Activated CD8-positive, alpha-beta memory T cell treated with anti-CD3 and anti-CD28 coated beads, Interleukin-2, amount 50 U/mL, for 4 hours (primary cell): ENCODE data around the gene TIMP3.

ENCODE experiments used
- DNase-seq: peaks from one replicate; pipeline ENCODE4 v3.0.0-alpha.2; 2020

The TIMP3 gene

DNA sequence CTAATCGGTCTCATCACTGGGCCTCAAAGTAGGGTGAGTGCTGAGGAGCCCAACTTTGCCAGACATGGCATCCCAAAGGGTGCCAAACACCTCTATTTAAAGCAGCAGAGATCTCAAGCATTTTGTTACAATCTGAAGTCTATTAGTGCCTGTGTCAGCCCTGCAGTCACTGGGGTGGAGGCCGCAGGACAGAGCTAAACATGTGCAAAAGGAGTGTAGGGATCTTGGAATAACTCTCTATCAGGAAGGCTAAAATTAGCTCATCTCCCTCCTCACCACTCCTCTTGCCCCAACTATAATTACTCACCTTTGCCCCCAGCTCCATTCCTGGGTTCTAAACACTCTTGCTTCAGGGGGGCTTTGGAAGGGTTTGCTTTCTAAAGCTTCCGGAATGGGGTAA, 87.5 kb downstream of the TIMP3 start:
- no peak for DNase-seq

DNA sequence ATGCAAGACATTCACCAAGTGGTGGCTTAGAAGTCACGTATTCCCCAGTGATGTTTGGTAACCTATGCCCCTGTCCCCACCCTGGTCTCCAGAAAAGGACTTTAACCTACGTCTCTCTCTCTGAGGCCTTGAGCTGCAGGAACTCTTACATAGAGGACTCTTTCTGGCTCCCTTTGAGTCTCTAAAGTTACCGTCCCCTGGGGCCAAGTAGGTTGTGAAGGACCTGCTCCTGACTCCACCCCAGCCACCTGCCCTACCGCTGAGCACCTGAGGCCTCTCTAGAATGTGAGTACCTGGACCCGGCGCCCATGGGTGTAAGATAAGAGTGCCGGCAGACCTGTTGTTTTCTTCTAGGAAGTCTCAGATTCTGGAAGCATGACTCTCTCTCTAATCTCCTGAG, 95.4 kb downstream of the TIMP3 start:
- no peak for DNase-seq

DNA sequence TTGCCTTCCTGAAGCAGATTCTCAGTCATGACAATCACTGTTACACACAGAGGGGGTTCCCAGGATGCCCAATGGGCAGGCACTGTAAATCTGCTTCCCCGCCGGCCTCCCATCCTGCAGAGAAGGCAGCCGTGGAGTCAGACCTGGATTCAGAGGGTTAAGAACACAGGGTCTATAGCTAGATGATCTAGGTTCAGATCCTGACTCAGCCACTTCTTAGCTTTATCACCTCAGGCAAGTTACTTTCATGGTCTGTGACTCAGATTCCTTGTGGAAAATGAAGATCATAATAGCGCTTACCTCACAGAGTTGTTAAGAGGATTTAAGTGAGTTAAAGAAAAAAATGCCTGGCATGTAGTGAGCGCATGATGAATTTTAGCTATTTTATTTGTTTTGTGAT, 95.9 kb downstream of the TIMP3 start:
- DNase-seq: no peak

DNA sequence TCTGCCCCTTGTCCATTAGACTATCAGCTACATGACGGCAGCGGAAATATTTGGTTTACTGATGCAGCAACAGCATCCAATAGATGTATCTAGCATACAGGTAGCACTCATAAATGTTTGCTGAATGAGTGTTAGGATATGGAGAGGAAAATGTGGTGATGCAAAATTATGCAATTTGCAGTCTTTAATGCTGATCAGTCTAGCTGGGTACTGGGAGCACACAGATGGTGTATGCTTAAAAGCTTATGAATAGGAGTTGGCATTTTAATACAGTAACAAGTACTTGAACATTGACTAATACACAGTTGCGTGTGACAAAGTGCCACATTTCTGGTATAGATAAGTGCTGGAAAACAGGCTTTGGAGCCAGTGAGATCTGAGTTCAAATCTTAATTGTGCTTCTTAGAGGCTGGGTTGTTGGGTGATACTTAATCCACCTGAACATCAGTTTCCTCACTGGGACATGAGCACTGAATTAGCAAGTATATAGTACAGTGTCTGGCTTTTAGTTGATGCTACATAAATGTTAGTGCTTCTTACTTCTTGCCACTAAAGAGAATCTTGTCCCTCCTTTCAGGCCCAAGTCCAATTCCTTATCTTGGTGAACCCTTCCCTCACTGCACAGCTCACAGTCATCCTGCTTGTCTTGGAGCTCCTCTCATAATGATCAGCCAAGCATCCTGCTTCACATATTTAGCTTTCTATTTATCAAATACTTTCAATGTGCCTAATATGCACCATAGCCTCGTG, 99.6 kb downstream of the TIMP3 start:
- DNase-seq: no peak

DNA sequence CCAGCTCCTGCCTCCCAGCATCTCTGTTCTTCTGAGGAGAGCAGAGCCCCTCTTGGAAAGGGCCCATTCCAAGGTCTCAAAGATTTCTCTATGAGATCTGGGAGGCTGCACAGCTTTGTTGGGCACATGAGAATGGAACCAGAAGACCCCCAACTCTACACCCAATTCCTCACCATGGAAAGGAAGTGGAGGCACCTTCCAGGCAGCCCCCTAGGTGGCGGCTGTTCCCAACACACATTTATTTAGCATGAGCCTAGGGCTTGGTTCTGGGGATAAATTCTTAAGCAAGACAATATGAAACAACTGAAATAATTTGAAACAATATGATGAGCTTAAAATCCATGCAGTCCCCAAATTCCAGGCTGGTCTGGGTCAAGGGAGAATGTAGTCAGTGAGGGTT, 100.4 kb downstream of the TIMP3 start:
- DNase-seq: no peak

DNA sequence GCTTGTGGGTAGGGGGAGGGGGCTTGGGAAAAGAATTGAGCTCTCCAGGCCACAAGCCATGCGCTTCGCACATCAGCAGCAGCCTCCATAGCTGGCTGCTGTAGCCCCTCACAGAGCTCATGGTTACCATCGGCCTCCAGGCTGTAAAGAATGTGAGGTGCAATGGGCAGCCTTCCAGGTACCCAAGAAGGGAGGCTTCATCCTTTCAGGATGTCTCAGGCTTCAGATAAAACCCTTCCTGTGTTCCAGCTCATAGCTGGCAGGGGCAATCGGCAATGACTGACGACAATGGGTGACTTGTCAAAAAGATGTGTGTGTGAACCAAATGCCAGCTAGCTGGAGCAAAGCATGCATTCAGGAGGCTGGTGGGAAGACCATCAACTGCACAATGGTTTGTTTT, 102.0 kb downstream of the TIMP3 start:
- DNase-seq: no peak

DNA sequence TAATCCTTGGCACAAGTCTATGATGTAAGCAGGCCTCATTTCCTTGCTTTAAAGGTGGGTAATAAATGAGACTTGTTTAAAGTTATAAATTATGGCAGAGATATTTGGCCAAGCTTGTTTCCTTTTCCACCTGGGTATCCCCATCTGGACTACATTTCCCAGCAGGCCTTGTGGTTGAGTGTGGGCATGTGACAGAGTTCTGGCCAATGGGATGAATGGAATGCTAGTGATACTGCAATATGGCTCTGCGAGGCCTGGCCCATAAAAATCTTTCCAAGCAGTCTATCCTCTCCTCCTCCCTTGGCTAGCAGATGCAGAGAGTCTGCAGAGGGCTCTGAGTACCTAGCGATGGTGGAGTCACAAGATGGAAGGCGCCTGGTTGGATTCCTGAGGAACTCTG, 102.5 kb downstream of the TIMP3 start:
- DNase-seq: no peak

DNA sequence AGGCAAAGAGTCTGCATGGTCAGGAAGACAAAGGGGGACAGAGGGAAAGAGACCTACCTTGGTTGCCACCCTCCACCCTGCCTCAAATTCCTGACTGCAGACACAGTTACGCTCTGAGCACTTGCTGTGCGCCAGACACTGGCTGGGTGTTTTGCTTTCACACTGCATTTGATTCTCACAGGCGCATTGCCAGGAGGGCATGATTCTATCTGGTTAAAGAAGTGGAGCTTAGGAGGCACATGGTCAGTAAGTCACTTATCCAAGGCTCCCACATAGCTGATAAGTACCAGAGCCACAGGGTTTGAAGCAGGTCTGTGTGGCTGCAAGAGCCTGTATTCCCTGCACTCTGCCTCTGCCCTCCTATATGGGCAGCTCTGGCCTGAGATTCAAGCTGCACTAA, 103.9 kb downstream of the TIMP3 start:
- DNase-seq: no peak

DNA sequence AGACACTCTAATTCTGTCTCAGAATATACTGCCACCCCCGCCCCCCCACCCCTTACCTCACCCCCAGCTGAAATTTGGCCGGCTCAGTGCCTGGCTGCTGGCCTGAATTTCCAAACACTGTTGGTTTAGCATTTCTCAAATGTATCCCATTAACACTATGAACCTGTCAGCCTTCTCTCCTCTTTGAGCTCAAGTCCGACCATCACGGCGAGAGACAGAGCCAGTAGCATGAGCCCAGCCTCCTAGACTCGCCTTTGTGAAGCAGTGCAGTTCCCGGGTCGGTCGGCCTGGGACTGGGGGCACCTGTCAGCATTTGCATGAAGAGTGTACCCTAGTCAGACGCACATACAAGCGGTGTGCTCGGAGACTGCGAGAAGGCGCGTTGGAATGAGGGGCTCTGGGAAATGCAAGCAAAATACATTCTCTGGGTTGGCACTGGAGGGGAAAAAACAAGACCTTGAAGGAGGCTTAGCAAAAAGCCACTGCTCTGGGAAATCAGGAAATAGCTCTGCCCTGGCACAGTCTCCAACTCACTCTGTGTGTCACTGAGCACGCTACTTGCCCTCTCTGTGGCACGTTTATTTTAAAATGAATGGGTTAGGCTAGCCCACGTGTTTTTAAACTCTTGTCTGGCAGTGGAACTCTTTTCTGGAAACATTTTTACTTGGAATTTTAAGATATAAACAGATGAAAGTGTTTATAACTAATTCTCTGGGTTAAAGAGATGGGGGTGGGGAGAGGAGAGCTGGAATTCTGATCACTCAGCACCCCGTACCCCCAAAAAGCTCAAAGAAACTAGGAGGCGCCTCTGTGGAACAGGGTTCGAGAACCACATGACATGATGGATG, 108.3 kb downstream of the TIMP3 start:
- no peak for DNase-seq

DNA sequence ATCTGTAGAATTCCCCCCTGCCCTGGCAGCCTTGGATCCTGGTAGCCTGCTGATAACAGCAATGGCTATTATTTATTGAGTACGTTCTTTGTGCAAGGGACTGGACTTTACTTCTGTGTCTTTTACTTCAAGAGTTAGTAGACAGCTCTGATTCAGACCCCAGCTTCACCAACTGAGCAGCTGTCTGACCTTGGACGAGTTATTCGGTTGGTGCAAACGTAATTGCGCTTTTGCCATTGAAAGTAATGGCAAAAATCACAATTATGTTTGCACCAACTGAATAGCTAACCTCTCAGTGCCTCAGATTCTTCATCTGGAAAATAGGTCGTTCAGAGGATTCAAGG, 108.9 kb downstream of the TIMP3 start:
- no peak for DNase-seq

DNA sequence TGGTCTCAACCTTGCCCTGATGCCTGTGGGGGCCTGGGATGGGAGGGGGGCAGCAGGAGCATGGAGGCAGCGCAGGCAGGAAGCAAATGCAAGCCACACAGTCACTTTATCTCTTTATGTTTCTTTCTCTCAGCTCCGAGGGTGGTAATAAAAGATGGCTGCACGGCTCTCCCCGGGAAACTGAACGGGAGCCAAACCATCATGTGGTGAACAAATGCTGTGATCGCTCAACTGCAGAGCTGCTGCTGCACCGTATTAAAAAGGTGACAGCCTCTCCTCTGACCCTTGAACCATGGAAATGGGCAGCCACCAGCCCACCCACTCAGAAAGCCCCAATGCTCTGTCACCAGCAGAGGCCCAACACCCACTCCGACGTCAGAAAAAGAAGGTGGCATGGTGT, 110.0 kb downstream of the TIMP3 start:
- no peak for DNase-seq
